ENCODE results near the gene DSTN.
A peak's percentile ranks its signal among the peaks of the same experiment; 100 is the strongest.

DNA sequence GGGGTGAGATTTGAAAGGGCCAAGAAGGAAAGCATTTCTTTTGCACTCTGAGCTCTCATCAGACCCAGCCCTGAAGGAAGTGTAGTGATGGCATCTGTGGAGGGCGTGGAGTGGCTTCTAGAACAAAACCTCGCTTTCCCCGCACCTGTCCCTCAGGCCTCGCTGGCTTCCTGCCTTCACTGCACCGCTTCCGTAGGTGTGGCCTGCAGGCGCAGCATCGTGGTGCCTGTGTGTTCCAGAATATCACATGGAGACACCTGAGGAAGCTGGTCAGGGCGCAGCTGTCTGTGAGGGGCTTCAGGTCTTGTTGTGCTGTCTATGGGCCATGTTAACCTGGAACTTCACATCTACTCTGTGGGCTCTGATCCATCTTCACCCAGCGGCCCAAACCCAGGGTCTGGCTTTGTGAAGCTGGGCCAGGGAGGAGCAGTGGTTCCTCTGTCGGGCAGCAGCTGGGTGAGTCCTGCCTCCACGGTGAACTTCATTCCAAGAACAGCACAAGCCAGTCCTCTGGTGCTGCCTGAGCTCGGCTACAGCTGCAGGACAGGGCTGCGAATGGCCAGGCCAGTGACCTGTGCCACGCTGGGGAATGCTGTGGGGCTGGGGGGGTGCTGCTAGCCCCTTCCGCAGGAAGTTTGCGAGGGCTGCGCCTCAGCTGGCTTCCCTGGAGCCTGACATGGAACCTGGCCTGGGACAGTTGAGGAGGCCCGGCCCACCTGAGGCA lies 40.9 kb downstream of the DSTN start:
- TF ChIP-seq CTCF (IDR thresholded peaks at IDR 0.05; ENCODE audit: extremely low read depth in 1 of 2, insufficient read depth in 1 of 2, low read depth in 1 of 2, low read length in 2 of 2) (no peak), POLR2AphosphoS5 (IDR thresholded peaks at IDR 0.05; ENCODE audit: insufficient read depth, low read depth, low read length) (peak; percentile 6), POLR2A (IDR thresholded peaks at IDR 0.05; ENCODE audit: low read depth, low read length) (no peak), JUN (IDR thresholded peaks at IDR 0.05; ENCODE audit: borderline replicate concordance, insufficient read depth, insufficient read length, low read depth) (no peak), EZH2 (IDR thresholded peaks at IDR 0.05; ENCODE audit: borderline replicate concordance, low read depth, low read length, severe bottlenecking) (no peak), GATA2 (IDR thresholded peaks at IDR 0.05; ENCODE audit: insufficient read depth, insufficient read length, low read depth, low read length) (no peak), MYC (IDR thresholded peaks at IDR 0.05; ENCODE audit: low read depth, low read length) (no peak)
- TF ChIP-seq, protein P1, sequence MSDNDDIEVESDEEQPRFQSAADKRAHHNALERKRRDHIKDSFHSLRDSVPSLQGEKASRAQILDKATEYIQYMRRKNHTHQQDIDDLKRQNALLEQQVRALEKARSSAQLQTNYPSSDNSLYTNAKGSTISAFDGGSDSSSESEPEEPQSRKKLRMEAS (IDR thresholded peaks at IDR 0.05; ENCODE audit: insufficient read depth, insufficient read length), result no peak

All from endothelial cell of umbilical vein (primary cell).